SK-N-DZ (cell line): ENCODE results near the gene DPH2.

ENCODE experiments used
- DNase-seq: peaks from one replicate; pipeline ENCODE4 v3.0.0-alpha.2; 2015; ENCODE audit warnings: low spot score

DPH2 gene

DNA sequence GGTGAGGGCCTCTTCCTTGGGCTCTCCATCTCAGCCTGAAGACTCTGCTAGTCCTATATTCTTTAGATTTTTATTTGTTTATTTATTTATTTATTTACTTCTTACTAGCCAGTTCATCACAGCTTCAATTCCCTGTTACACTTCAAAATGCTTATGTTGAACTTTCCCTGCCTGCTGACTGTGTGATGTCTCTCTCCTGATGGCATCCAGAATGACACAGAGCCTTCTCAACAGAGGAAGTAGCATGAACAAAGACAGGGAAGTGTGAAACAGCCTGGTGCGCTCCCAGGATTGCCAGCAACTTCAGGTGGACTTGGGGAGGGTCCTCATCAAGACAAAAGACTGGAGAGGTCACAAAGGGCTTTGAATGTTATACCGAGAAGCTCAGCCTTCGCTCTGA lies 27.4 kb upstream of the DPH2 start:
- no peak for DNase-seq

GRCh38 chr1:43944860-43945259 lies 24.9 kb upstream of the DPH2 start:
- no peak for DNase-seq

- DNase-seq, result no peak
Measured at GRCh38 chr1:43945674-43946235, 24.1 kb upstream of the DPH2 start.

GRCh38 chr1:43946236-43947060 lies 23.4 kb upstream of the DPH2 start, which contains the start of gene IPO13:
Gene IPO13 (plus strand): TSS chr1:43946950. CDS start chr1:43947601, 651 bp downstream.
- DNase-seq, result peak; percentile 95

GRCh38 chr1:43947061-43947873 lies 22.5 kb upstream of the DPH2 start:
- no peak for DNase-seq

DNA sequence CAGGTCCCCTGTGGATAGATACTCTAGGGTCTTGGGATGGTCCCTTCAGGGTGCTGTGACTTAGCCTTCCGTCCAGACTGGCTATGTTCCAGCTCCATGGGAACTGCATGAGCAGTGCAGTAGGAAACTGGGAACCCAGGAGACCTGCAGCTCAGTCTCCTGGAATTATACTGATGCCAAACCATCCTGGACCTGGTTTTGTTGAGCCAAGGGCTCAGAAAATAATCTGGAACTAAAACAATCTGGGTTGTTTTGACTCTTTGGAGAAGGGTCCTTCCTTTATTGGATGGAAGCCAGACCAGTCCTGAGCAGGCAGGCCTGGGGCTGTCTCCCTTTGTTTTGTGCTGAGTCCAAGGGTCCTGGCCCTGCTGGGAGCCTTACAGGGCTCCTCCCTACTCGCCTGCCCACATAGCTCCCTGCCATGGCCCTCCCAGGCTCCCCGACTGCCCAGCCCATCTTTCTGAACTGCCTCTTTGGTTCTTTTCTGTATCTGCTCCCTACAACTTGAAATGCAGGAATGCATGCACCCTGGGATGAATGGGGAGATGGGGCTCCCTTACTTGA lies 21.9 kb upstream of the DPH2 start:
- DNase-seq, result no peak

- DNase-seq, result no peak
Measured at GRCh38 chr1:43949678-43950077, 20.1 kb upstream of the DPH2 start.

GRCh38 chr1:43951021-43951985 lies 18.5 kb upstream of the DPH2 start:
- no peak for DNase-seq

- peak; percentile 88 for DNase-seq
Measured at GRCh38 chr1:43952731-43953346, 17.0 kb upstream of the DPH2 start.

DNA sequence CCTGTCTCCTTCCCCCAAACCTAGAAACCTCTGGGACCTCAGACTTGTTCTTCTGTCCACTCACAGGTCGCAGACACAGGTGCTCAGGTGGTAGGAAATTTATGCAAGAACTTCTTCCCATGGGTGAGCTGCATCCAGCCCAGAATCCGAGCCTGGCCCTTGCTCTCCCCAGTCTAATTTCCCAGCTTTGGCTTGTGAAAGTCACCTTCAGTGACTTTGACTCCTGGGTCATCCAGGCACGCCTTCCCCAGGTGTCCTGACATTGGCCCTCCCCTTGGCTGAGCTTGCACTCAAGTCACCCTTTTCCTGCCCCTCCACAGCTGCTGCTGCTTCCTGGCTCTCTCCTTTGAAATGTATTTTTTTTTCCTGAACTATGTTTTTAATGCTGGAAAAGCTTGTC lies 16.4 kb upstream of the DPH2 start:
- no peak for DNase-seq

DNA sequence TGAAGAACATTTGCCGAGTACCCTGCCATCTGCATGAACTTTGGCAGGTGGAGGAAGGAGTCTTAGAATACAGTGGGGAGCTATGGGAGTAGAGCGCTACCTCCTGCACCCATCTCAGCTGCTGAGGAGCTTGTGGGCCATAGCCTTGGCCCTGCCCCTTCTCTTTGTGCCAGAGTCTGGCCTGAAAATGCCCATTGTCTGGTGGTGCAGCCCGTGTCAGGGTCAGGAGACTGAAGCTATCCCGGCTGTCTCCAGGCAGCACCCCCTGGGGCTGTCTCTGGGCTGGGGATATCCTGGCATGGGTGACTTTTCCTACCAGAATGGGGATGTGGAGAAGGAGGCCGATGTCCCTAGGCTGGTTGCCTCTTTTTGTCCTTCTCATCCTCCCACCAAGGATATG lies 15.8 kb upstream of the DPH2 start:
- no peak for DNase-seq

DNA sequence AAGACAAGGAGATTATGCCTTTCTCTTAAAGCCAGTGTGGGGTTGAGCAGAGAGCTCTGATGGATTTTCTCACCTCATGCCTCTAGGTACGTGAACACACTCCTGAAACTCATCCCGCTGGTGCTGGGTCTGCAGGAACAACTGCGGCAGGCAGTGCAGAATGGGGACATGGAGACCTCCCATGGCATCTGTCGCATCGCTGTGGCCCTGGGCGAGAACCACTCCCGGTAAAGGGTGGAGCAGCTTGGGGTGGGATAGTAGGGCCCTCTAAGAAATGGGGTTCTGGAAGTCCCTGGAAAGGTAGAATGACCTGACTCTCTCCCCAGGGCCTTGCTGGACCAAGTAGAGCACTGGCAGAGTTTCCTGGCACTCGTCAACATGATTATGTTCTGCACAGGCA lies 13.6 kb upstream of the DPH2 start:
- DNase-seq, result no peak

DNA sequence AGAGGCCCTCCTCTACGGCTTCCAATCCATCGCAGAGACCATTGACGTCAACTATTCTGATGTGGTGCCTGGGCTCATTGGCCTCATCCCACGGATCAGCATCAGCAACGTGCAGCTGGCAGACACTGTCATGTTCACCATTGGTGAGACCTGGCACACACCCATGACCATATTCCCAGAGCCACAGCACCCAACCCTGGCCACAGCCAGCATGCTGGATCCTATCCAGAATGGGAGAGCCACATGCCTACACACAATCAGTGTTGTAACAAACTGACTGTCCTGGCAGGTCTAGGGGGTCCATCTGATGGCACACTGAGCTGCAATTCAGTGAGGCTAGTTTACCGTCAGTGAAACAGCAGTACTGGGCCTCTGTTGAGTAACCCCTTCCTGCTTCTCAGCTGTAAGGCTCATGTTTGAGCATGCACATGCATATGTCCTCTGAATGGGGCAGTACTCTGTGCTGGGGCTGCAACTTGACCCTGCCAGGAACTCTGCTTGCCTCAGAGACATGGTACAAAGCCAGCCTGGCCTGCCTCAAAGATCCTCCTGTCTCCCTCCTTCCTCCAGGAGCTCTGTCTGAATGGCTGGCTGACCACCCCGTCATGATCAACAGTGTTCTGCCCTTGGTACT lies 12.3 kb upstream of the DPH2 start:
- DNase-seq, result no peak

- no peak for DNase-seq
Measured at GRCh38 chr1:43958351-43959255, 11.2 kb upstream of the DPH2 start.

DNA sequence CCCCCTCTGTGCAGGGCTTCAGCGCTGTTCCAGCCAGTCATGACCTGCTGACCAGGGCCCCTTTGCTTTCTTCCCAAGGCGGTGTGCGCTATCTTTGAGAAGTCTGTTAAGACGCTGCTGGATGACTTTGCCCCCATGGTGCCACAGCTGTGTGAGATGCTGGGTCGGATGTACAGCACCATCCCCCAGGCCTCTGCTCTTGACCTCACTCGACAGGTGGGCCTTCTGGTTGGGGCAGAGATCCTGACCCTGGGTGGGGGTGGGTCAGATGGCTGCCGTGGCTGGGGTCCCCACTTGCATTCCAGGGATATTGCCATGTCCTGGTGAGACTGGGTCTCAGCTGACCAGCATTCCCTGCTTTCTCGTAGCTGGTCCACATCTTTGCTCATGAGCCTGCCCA lies 9.0 kb upstream of the DPH2 start:
- DNase-seq, result no peak

- DNase-seq, result no peak
Measured at GRCh38 chr1:43961692-43962091, 8.1 kb upstream of the DPH2 start.

- DNase-seq, result no peak
Measured at GRCh38 chr1:43962324-43962723, 7.5 kb upstream of the DPH2 start.

- no peak for DNase-seq
Measured at GRCh38 chr1:43963006-43963405, 6.8 kb upstream of the DPH2 start.

- DNase-seq, result no peak
Measured at GRCh38 chr1:43963890-43964289, 5.9 kb upstream of the DPH2 start.
